H1 (cell line): ENCODE results near the gene CDH26. TPM values are rescaled to one million over a fixed set of nuclear protein-coding genes. Genes with fewer than 3 reads are reported as not detected.

Source experiments
- CTCF ChIA-PET: fragments of 300-600 bp; sonication (Branson Sonifier 250); formaldehyde crosslinking; loops from one replicate; lab custom pipeline; 2021; ENCODE audit not compliant: partially characterized antibody; lab: Charles Lee
- POLR2A ChIA-PET: fragments of 300-600 bp; sonication (Branson Sonifier 250); formaldehyde crosslinking; loops from one replicate; lab custom pipeline; 2021; ENCODE audit warnings: inconsistent platforms; ENCODE audit not compliant: partially characterized antibody; lab: Charles Lee
- DNase-seq, 2 experiments: peaks; one replicate each; pipeline versions ENCODE4 v3.0.0 to v3.0.0-alpha.2; 2010 to 2022; ENCODE audit warnings: low spot score in 2 of 2, low read depth in 1 of 2, mixed read lengths in 1 of 2
- FAIRE-seq: peaks from 2 replicates; lab custom pipeline; 2011; peaks lifted over from hg19 to GRCh38; lab: Jason Lieb, UNC
- H2AFZ ChIP-seq: 2 replicates; pipeline ENCODE4 v1.8.1; 2012; ENCODE audit warnings: low read length, inconsistent platforms
- H2AK5ac ChIP-seq: 2 replicates; pipeline ENCODE4 v1.6.1; 2013; ENCODE audit warnings: low read depth, low read length
- H2BK120ac ChIP-seq: replicated peaks from 2 replicates; pipeline ENCODE3; 2013; ENCODE audit warnings: low read depth, low read length, inconsistent platforms
- H2BK12ac ChIP-seq: 2 replicates; pipeline ENCODE4 v1.6.1; 2013; ENCODE audit warnings: low read depth, low read length
- H2BK15ac ChIP-seq: 2 replicates; pipeline ENCODE4 v1.6.1; 2013; ENCODE audit warnings: low read length
- H2BK20ac ChIP-seq: 2 replicates; pipeline ENCODE4 v1.6.1; 2013; ENCODE audit warnings: low read length
- H2BK5ac ChIP-seq: 2 replicates; pipeline ENCODE4 v1.6.1; 2013; ENCODE audit warnings: low read depth, low read length
- H3K14ac ChIP-seq: 2 replicates; pipeline ENCODE4 v1.6.1; 2013; ENCODE audit warnings: inconsistent platforms; ENCODE audit not compliant: insufficient read length
- H3K18ac ChIP-seq: 2 replicates; pipeline ENCODE4 v1.6.1; 2013; ENCODE audit warnings: low read length; ENCODE audit errors: extremely low read depth
- H3K23ac ChIP-seq: 2 replicates; pipeline ENCODE4 v1.6.1; 2013; ENCODE audit warnings: inconsistent platforms; ENCODE audit not compliant: insufficient read length
- H3K23me2 ChIP-seq: 2 replicates; pipeline ENCODE4 v1.6.1; 2013; ENCODE audit warnings: low read depth, low read length
- H3K27ac ChIP-seq: 2 replicates; pipeline ENCODE4 v1.6.1; 2011; ENCODE audit warnings: low read depth, low read length, inconsistent platforms
- H3K27me3 ChIP-seq, 4 experiments: replicated peaks in 1 of 4; 1 replicate in 1 of 4; 2 replicates in 3 of 4; pipeline versions ENCODE4 v1.6.1 to v1.8.1; 2011 to 2013; ENCODE audit warnings: low read length in 3 of 4, mild to moderate bottlenecking in 3 of 4, inconsistent platforms in 2 of 4, mixed read lengths in 2 of 4, moderate library complexity in 1 of 4; ENCODE audit not compliant: control insufficient read depth in 3 of 4, insufficient read depth in 3 of 4; ENCODE audit errors: extremely low read depth in 1 of 4
- H3K36me3 ChIP-seq, 4 experiments: 2 replicates each; pipeline versions ENCODE4 v1.6.1 to v1.8.1; 2011 to 2013; ENCODE audit warnings: mild to moderate bottlenecking in 4 of 4, low read length in 3 of 4, moderate library complexity in 2 of 4, control low read depth in 1 of 4, inconsistent platforms in 1 of 4; ENCODE audit not compliant: insufficient read depth in 4 of 4, control insufficient read depth in 2 of 4
- H3K4ac ChIP-seq: replicated peaks from 2 replicates; pipeline ENCODE3; 2013; ENCODE audit warnings: low read length, low read depth, mixed read lengths, inconsistent platforms; ENCODE audit not compliant: insufficient read length
- H3K4me1 ChIP-seq, 4 experiments: replicated peaks in 1 of 4; 1 replicate in 1 of 4; 2 replicates in 3 of 4; pipeline versions ENCODE4 v1.6.1 to v1.8.1; 2011 to 2013; ENCODE audit warnings: low read length in 3 of 4, inconsistent platforms in 2 of 4, mixed read lengths in 1 of 4; ENCODE audit not compliant: insufficient read depth in 4 of 4, control insufficient read depth in 3 of 4
- H3K4me2 ChIP-seq, 2 experiments: 2 replicates each; pipeline versions ENCODE4 v1.6.1 to v1.8.1; 2011 to 2013; ENCODE audit warnings: low read depth in 2 of 2, low read length in 2 of 2, control low read depth in 1 of 2, inconsistent platforms in 1 of 2, mild to moderate bottlenecking in 1 of 2; ENCODE audit not compliant: insufficient read depth in 1 of 2
- H3K4me3 ChIP-seq, 4 experiments: fragments of 200-600, 300-600 bp in 1 of 4; sonication (generic), shearing (Covaris generic), sonication (Bioruptor Twin) in 1 of 4; 2 replicates each; pipeline versions ENCODE4 v1.5.1 to v1.8.1; 2011 to 2016; ENCODE audit warnings: low read length in 4 of 4, low read depth in 3 of 4, control low read depth in 2 of 4, inconsistent platforms in 2 of 4, mild to moderate bottlenecking in 2 of 4, mixed read lengths in 1 of 4, moderate library complexity in 1 of 4; ENCODE audit not compliant: insufficient read depth in 2 of 4; ENCODE audit errors: extremely low read depth in 1 of 4
- H3K56ac ChIP-seq: replicated peaks from 2 replicates; pipeline ENCODE3; 2013; ENCODE audit warnings: low read depth, mild to moderate bottlenecking, mixed read lengths, low read length, inconsistent platforms; ENCODE audit not compliant: insufficient read length
- H3K79me1 ChIP-seq: 2 replicates; pipeline ENCODE4 v1.6.1; 2013; ENCODE audit warnings: low read depth, low read length, control low read depth
- H3K79me2 ChIP-seq, 2 experiments: 2 replicates each; pipeline versions ENCODE4 v1.6.1 to v1.8.1; 2012 to 2013; ENCODE audit warnings: low read length in 2 of 2, mild to moderate bottlenecking in 2 of 2, inconsistent platforms in 1 of 2; ENCODE audit not compliant: insufficient read depth in 2 of 2, control insufficient read depth in 1 of 2
- H3K9ac ChIP-seq, 4 experiments: replicated peaks in 1 of 4; 1 replicate in 1 of 4; 2 replicates in 3 of 4; pipeline versions ENCODE4 v1.6.1 to v1.8.1; 2011 to 2013; ENCODE audit warnings: low read depth in 3 of 4, low read length in 3 of 4, control low read depth in 2 of 4, mild to moderate bottlenecking in 2 of 4, moderate library complexity in 2 of 4, inconsistent platforms in 1 of 4; ENCODE audit errors: extremely low read depth in 1 of 4
- H3K9me3 ChIP-seq, 2 experiments: 2 replicates each; pipeline versions ENCODE4 v1.6.1 to v1.8.1; 2012 to 2013; ENCODE audit warnings: mild to moderate bottlenecking in 2 of 2, moderate library complexity in 2 of 2, control low read depth in 1 of 2, inconsistent platforms in 1 of 2, low read depth in 1 of 2, low read length in 1 of 2, mixed read lengths in 1 of 2; ENCODE audit not compliant: insufficient read depth in 2 of 2
- H4K20me1 ChIP-seq, 2 experiments: replicated peaks in 1 of 2; 2 replicates each; pipeline versions ENCODE3 to v1.8.1; 2011 to 2013; ENCODE audit warnings: inconsistent platforms in 2 of 2, low read length in 2 of 2, mild to moderate bottlenecking in 1 of 2; ENCODE audit not compliant: insufficient read depth in 2 of 2, control insufficient read depth in 1 of 2
- H4K5ac ChIP-seq: 2 replicates; pipeline ENCODE4 v1.6.1; 2013; ENCODE audit warnings: low read length, low read depth, mixed read lengths, inconsistent platforms; ENCODE audit not compliant: insufficient read length
- H4K8ac ChIP-seq: 2 replicates; pipeline ENCODE4 v1.8.0; 2013; ENCODE audit warnings: mild to moderate bottlenecking, moderate library complexity, low read length, inconsistent platforms; ENCODE audit not compliant: insufficient read depth; ENCODE audit errors: extremely low read depth
- H4K91ac ChIP-seq: replicated peaks from 2 replicates; pipeline ENCODE3; 2013; ENCODE audit warnings: low read length, mixed read lengths, inconsistent platforms; ENCODE audit not compliant: insufficient read length
- BACH1 ChIP-seq: IDR thresholded peaks from 2 replicates; pipeline ENCODE4 v1.6.1; 2012; ENCODE audit warnings: low read length, improper control_type of control experiment
- BCL11A ChIP-seq, 2 experiments: IDR thresholded peaks; one replicate each; pipeline ENCODE4 v1.6.1; 2011; ENCODE audit warnings: low read depth in 2 of 2, low read length in 2 of 2, mild to moderate bottlenecking in 2 of 2
- CBX8 ChIP-seq: fragments of 300-800, 300-1000 bp; sonication (generic); IDR thresholded peaks from 2 replicates; pipeline ENCODE4 v1.7.1; 2016; ENCODE audit warnings: low read depth, low read length, borderline replicate concordance
- EP300 ChIP-seq, 2 experiments: IDR thresholded peaks; 1 replicate in 1 of 2; 2 replicates in 1 of 2; pipeline ENCODE4 v1.6.1; 2011 to 2012; ENCODE audit warnings: low read depth in 2 of 2, low read length in 2 of 2, mild to moderate bottlenecking in 2 of 2, borderline replicate concordance in 1 of 2, inconsistent platforms in 1 of 2, moderate library complexity in 1 of 2
- FOSL1 ChIP-seq: IDR thresholded peaks from 2 replicates; pipeline ENCODE4 v1.6.1; 2011; ENCODE audit warnings: mild to moderate bottlenecking, low read depth, low read length, moderate library complexity; ENCODE audit not compliant: insufficient read depth
- GTF2F1 ChIP-seq: IDR thresholded peaks from 2 replicates; pipeline ENCODE4 v1.6.1; 2012; ENCODE audit warnings: low read depth, low read length, improper control_type of control experiment, borderline replicate concordance
- PHF8 ChIP-seq: fragments of 200-600 bp; sonication (generic); conservative IDR thresholded peaks from 2 replicates; pipeline ENCODE4 v1.7.1; 2012; ENCODE audit warnings: low read depth, mild to moderate bottlenecking, inconsistent platforms, low read length, moderate library complexity
- POU5F1 ChIP-seq: IDR thresholded peaks from 2 replicates; pipeline ENCODE4 v1.6.1; 2011; ENCODE audit warnings: low read depth, mild to moderate bottlenecking, low read length, moderate library complexity
- RXRA ChIP-seq: IDR thresholded peaks from 2 replicates; pipeline ENCODE4 v1.6.1; 2011; ENCODE audit warnings: low read depth, mild to moderate bottlenecking, low read length, moderate library complexity; ENCODE audit not compliant: insufficient read depth
- SAP30 ChIP-seq: fragments of 300-600 bp; sonication (generic); IDR thresholded peaks from 2 replicates; pipeline ENCODE4 v1.7.1; 2012; ENCODE audit warnings: low read length, moderate library complexity, mild to moderate bottlenecking, inconsistent platforms; ENCODE audit not compliant: insufficient read depth, insufficient replicate concordance
- SP2 ChIP-seq: IDR thresholded peaks from 2 replicates; pipeline ENCODE4 v1.6.1; 2012; ENCODE audit warnings: mild to moderate bottlenecking, low read length, inconsistent platforms
- SP4 ChIP-seq: IDR thresholded peaks from 2 replicates; pipeline ENCODE4 v1.6.1; 2012; ENCODE audit warnings: low read length, inconsistent platforms
- TAF7 ChIP-seq: optimal IDR thresholded peaks from 2 replicates; pipeline ENCODE3; 2011; ENCODE audit warnings: low read depth, mild to moderate bottlenecking, inconsistent platforms, low read length, moderate library complexity, borderline replicate concordance
- TCF12 ChIP-seq: IDR thresholded peaks from 2 replicates; pipeline ENCODE4 v1.6.1; 2011; ENCODE audit warnings: low read depth, mild to moderate bottlenecking, low read length
- TEAD4 ChIP-seq: IDR thresholded peaks from 2 replicates; pipeline ENCODE4 v1.6.1; 2012; ENCODE audit warnings: low read depth, low read length, inconsistent platforms, mixed read lengths
- WGBS, 2 experiments: shearing (Covaris generic) in 1 of 2; methylation state at CpG; one replicate each; pipeline versions ENCODE4 v1.1.6 to v1.1.7; 2013 to 2015; ENCODE audit warnings: low lambda C conversion rate in 2 of 2, mixed read lengths in 2 of 2, inconsistent platforms in 1 of 2, low coverage in 1 of 2, missing lambda C conversion rate in 1 of 2; ENCODE audit not compliant: insufficient replicate concordance in 2 of 2, insufficient coverage in 1 of 2, insufficient read length in 1 of 2; ENCODE audit errors: extremely low coverage in 1 of 2, missing lambda C conversion rate in 1 of 2; 5-methylcytosine and 5-hydroxymethylcytosine counted together
- polyA plus RNA-seq, 7 experiments: library from polyadenylated mRNA; depleted of rRNA in 3 of 7; stranded (reverse) in 5 of 7; unstranded in 2 of 7; fragments of >200 nt in 5 of 7; fragments of 200-250 nt in 2 of 7; gene quantifications; 1 replicate in 5 of 7; 2 replicates in 1 of 7; 4 replicates in 1 of 7; pipeline versions ENCODE4 v1.2.1 to v1.2.3, GENCODE V29; 2011 to 2013; ENCODE audit warnings: missing spikeins in 2 of 7, mixed read lengths in 2 of 7
- total RNA-seq: library from RNA; stranded (reverse); fragmentation: NEBNext Ultra II Directional; extraction: Animal tissue kit (Norgen Biotek cat#: 25700); gene quantifications from 2 replicates; pipeline ENCODE4 v1.2.1, GENCODE V29; 2021

The CDH26 gene
- total and polyA plus RNA-seq, 2 of the 8 experiments (the other 6 are each of a cell fraction or from before 2014, with no cell fraction given) = 1.5 to 1.7 TPM

DNA sequence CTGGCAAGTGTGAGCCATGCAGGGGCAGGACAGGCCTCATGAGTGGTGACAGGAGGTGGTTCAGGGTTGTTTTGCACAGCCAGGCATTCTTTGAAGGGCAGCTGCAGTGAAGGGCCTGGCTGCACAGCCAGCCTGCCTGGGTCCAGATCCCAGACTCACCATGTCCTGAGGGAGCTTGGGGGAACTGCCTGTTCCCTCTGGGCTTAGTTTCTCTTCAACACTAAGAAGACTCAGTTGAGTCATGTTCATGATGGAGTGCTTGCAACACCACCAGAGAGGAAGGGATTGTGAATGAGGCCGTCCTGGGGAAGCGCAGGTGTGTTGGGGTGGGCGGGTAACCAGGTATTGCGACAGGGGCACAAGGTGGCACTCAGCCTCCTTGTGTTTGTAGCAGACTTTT is 102.4 kb downstream of the CDH26 start:
- H3K79me2 ChIP-seq = no peaks in the 10 kb centered on the region
- H3K79me1 ChIP-seq = no peaks in the 10 kb centered on the region
- no peak overlapping the region for H2AFZ ChIP-seq
- H2BK20ac ChIP-seq = no peak overlapping the region
- H4K91ac ChIP-seq = no peak overlapping the region
- no peak overlapping the region for H3K4me3 ChIP-seq
- no peak overlapping the region for H2BK120ac ChIP-seq
- no peak overlapping the region for H3K18ac ChIP-seq
- peaks cover 2 to 11% (median 7%) of the 10 kb centered on the region in 4 experiments; a peak in 6 of 7 replicates for H3K4me1 ChIP-seq
- no peak overlapping the region for H2BK5ac ChIP-seq
- no peak overlapping the region for H3K4me2 ChIP-seq
- DNase-seq (no peak), FAIRE-seq (no peak)
- no peaks in the 10 kb centered on the region for H4K20me1 ChIP-seq
- ChIA-PET CTCF (no interaction called here), POLR2A (no interaction called here)
- 92% methylated on average over 4 of the region's 4 CpGs; no CpG with 5 or more reads in 1 of the 2 experiments for WGBS, 2 experiments
- H3K23me2 ChIP-seq = no peaks in the 10 kb centered on the region
- no peak overlapping the region for H3K27ac ChIP-seq
- no peak overlapping the region for H2BK15ac ChIP-seq
- no peak overlapping the region for H2BK12ac ChIP-seq
- H3K56ac ChIP-seq = no peak overlapping the region
- peaks cover 0 to 2% (median 0%) of the 10 kb centered on the region in 4 experiments; a peak in 1 of 7 replicates for H3K27me3 ChIP-seq
- H3K9ac ChIP-seq = no peak overlapping the region
- H3K14ac ChIP-seq = no peak overlapping the region
- H3K9me3 ChIP-seq = peaks cover 0 to under 1% of the 10 kb centered on the region in 2 experiments; a peak in 1 of 4 replicates
- no peak overlapping the region for H3K23ac ChIP-seq
- H3K4ac ChIP-seq = no peak overlapping the region
- no peak overlapping the region for H4K8ac ChIP-seq
- H2AK5ac ChIP-seq = no peak overlapping the region
- no peak overlapping the region for H4K5ac ChIP-seq
- H3K36me3 ChIP-seq = no peaks in the 10 kb centered on the region
- TF ChIP-seq BCL11A (IDR thresholded peaks at IDR 0.05; ENCODE audit: low read depth in 2 of 2, low read length in 2 of 2) (no peak), RXRA (no peak), SP4 (no peak), PHF8 (no peak), BACH1 (no peak), CBX8 (no peak), SAP30 (no peak), TAF7 (no peak), POU5F1 (no peak), SP2 (no peak), FOSL1 (no peak), EP300 (IDR thresholded peaks at IDR 0.05; ENCODE audit: borderline replicate concordance in 1 of 2, low read depth in 2 of 2, low read length in 2 of 2) (no peak), TCF12 (no peak), TEAD4 (no peak), GTF2F1 (no peak)
